Parathyroid adenoma (tissue), 2 donors: ENCODE data around the gene NGB.

Source experiments
- H2AFZ ChIP-seq: fragments of 300-600 bp; sonication (generic); one replicate; pipeline ENCODE4 v1.7.0; 2017; ENCODE audit warnings: antibody characterized with exemption, mild to moderate bottlenecking
- H3K27ac ChIP-seq: fragments of 300-600 bp; sonication (generic); one replicate; pipeline ENCODE4 v1.7.0; 2017
- H3K27me3 ChIP-seq: fragments of 300-600 bp; sonication (generic); one replicate; pipeline ENCODE4 v1.7.0; 2017; ENCODE audit warnings: low read length; ENCODE audit not compliant: control insufficient read depth, insufficient read depth
- H3K36me3 ChIP-seq: fragments of 300-600 bp; sonication (generic); one replicate; pipeline ENCODE4 v1.7.0; 2017; ENCODE audit warnings: low read length; ENCODE audit not compliant: control insufficient read depth, insufficient read depth
- H3K4me1 ChIP-seq: fragments of 300-600 bp; sonication (generic); one replicate; pipeline ENCODE4 v1.7.0; 2017; ENCODE audit warnings: control low read depth
- H3K4me2 ChIP-seq: fragments of 300-600 bp; sonication (generic); one replicate; pipeline ENCODE4 v1.7.0; 2017; ENCODE audit warnings: low read length
- H3K4me3 ChIP-seq: fragments of 300-600 bp; sonication (generic); one replicate; pipeline ENCODE4 v1.7.0; 2017; ENCODE audit warnings: low read depth, low read length
- H3K79me2 ChIP-seq: fragments of 300-600 bp; sonication (generic); one replicate; pipeline ENCODE4 v1.7.0; 2017; ENCODE audit warnings: control low read depth
- H3K9ac ChIP-seq: fragments of 300-600 bp; sonication (generic); one replicate; pipeline ENCODE4 v1.7.0; 2017; ENCODE audit warnings: mild to moderate bottlenecking
- H3K9me3 ChIP-seq: fragments of 300-600 bp; sonication (generic); one replicate; pipeline ENCODE4 v1.7.0; 2017; ENCODE audit warnings: low read length; ENCODE audit not compliant: control insufficient read depth
- CTCF ChIP-seq: fragments of 300-600 bp; sonication (generic); IDR thresholded peaks from one replicate; pipeline ENCODE4 v1.7.0; 2017; ENCODE audit warnings: antibody characterized with exemption, mild to moderate bottlenecking
- donor health status: primary hyperparathyroidism.

Gene NGB

GRCh38 chr14:77305696-77306095 is 34.7 kb upstream of the NGB start:
- H3K79me2 ChIP-seq, result peaks cover 18% of the 10 kb centered on the region
- H2AFZ ChIP-seq, result no peak overlapping the region
- no peaks in the 10 kb centered on the region for H3K4me1 ChIP-seq
- H3K27me3 ChIP-seq, result no peaks in the 10 kb centered on the region
- no peaks in the 10 kb centered on the region for H3K36me3 ChIP-seq
- no peaks in the 10 kb centered on the region for H3K9me3 ChIP-seq
- no peak overlapping the region for H3K9ac ChIP-seq
- no peak overlapping the region for H3K4me2 ChIP-seq
- H3K27ac ChIP-seq, result no peak overlapping the region
- H3K4me3 ChIP-seq, result no peak overlapping the region
- TF ChIP-seq CTCF, result no peak

- H2AFZ ChIP-seq, result no peak overlapping the region
- no peaks in the 10 kb centered on the region for H3K36me3 ChIP-seq
- no peaks in the 10 kb centered on the region for H3K9me3 ChIP-seq
- H3K27ac ChIP-seq, result no peak overlapping the region
- TF ChIP-seq CTCF, result no peak
- H3K27me3 ChIP-seq, result no peaks in the 10 kb centered on the region
- H3K4me2 ChIP-seq, result no peak overlapping the region
- H3K4me1 ChIP-seq, result no peaks in the 10 kb centered on the region
- no peak overlapping the region for H3K9ac ChIP-seq
- peaks cover 7% of the 10 kb centered on the region for H3K79me2 ChIP-seq
- no peak overlapping the region for H3K4me3 ChIP-seq
These were observed 32.6 kb upstream of the NGB start for GRCh38 chr14:77303417-77304156.

GRCh38 chr14:77302926-77303325 is 31.9 kb upstream of the NGB start:
- Histone ChIP-seq H3K9ac (no peak overlapping the region), H3K4me3 (no peak overlapping the region), H3K4me2 (no peak overlapping the region), H3K27me3 (no peaks in the 10 kb centered on the region), H3K9me3 (no peaks in the 10 kb centered on the region), H3K36me3 (no peaks in the 10 kb centered on the region), H3K27ac (no peak overlapping the region), H3K4me1 (no peaks in the 10 kb centered on the region), H2AFZ (no peak overlapping the region), H3K79me2 (peaks cover 5% of the 10 kb centered on the region)
- no peak for TF ChIP-seq CTCF

- no peak overlapping the region for H3K4me2 ChIP-seq
- no peak overlapping the region for H3K4me3 ChIP-seq
- H3K36me3 ChIP-seq, result no peaks in the 10 kb centered on the region
- H3K27me3 ChIP-seq, result no peaks in the 10 kb centered on the region
- H2AFZ ChIP-seq, result peak overlapping the region; percentile 35
- H3K27ac ChIP-seq, result no peak overlapping the region
- H3K9ac ChIP-seq, result no peak overlapping the region
- peaks cover 5% of the 10 kb centered on the region for H3K79me2 ChIP-seq
- H3K9me3 ChIP-seq, result no peaks in the 10 kb centered on the region
- no peaks in the 10 kb centered on the region for H3K4me1 ChIP-seq
- peak; percentile 84 for TF ChIP-seq CTCF
These were observed 30.1 kb upstream of the NGB start for GRCh38 chr14:77301103-77301502.

- no peaks in the 10 kb centered on the region for H3K27me3 ChIP-seq
- H3K9ac ChIP-seq, result no peak overlapping the region
- no peak overlapping the region for H3K4me3 ChIP-seq
- H3K36me3 ChIP-seq, result no peaks in the 10 kb centered on the region
- H3K27ac ChIP-seq, result no peak overlapping the region
- H3K79me2 ChIP-seq, result peaks cover 5% of the 10 kb centered on the region
- no peaks in the 10 kb centered on the region for H3K4me1 ChIP-seq
- H3K4me2 ChIP-seq, result no peak overlapping the region
- TF ChIP-seq CTCF, result no peak
- H2AFZ ChIP-seq, result no peak overlapping the region
- H3K9me3 ChIP-seq, result no peaks in the 10 kb centered on the region
These were observed 28.8 kb upstream of the NGB start for GRCh38 chr14:77299771-77300170.
